Thoracic aorta endothelial cell (primary cell): ENCODE data around the gene AGGF1. TPM values are rescaled to one million over a fixed set of nuclear protein-coding genes. Genes with fewer than 3 reads are reported as not detected.
A peak's percentile ranks its signal among the peaks of the same experiment; 100 is the strongest.

ENCODE experiments used
- small RNA-seq: library from RNA; depleted of rRNA; stranded (forward); fragments of <200 nt; gene quantifications from one replicate; pipeline ENCODE3, GENCODE V24; 2012
- total RNA-seq: library from RNA; depleted of rRNA; stranded (reverse); fragments of >200 nt; gene quantifications from 2 replicates; pipeline ENCODE4 v1.2.3, GENCODE V29; 2012

The AGGF1 gene
- 22.0 and 22.7 TPM in 2 replicates for total RNA-seq

GRCh38 chr5:77030097-77031071, at the start of gene AGGF1:
Gene AGGF1 (plus strand): TSS chr5:77030404. CDS start chr5:77030767, 363 bp downstream.

GRCh38 chr5:77086689-77087483, 56.7 kb downstream of the AGGF1 start, which contains the start of gene ZBED3:
Gene ZBED3 (minus strand): TSS chr5:77087285. CDS start chr5:77077878, 9,407 bp downstream.

Small RNA genes within 50 kb of the gene (small RNA-seq; reads per million reads assigned to genes)
- 20.4 reads per million, percentile 96 among the genes with 10 or more reads in this experiment for gene SNORA47

Other genes starting within 250 kb of the AGGF1 start
- gene F2RL1, start 211.4 kb upstream of the AGGF1 start, total RNA-seq = 21.8 and 78.1 TPM in 2 replicates
- not detected in 2 replicates for gene S100Z, start 180.4 kb upstream of the AGGF1 start, total RNA-seq
- not detected in 2 replicates for gene CRHBP, start 77.4 kb upstream of the AGGF1 start, total RNA-seq
- gene ZBED3, start 56.9 kb downstream of the AGGF1 start, total RNA-seq = 3.8 and 4.7 TPM in 2 replicates
- gene PDE8B, start 180.3 kb downstream of the AGGF1 start, total RNA-seq = under 0.01 and 0.07 TPM in 2 replicates